ENCODE measurements around the gene EML6. TPM values are rescaled to one million over a fixed set of nuclear protein-coding genes. Genes with fewer than 3 reads are reported as not detected.

EML6 gene
- total and polyA plus RNA-seq, 5 donors = 0.26 to 1.5 (median 0.72) TPM

- H3K27ac ChIP-seq (ENCODE audit: low read length) = no peak overlapping the region
These were observed 291.8 kb downstream of the EML6 start for GRCh38 chr2:55014962-55015939.

GRCh38 chr2:55017428-55017827 is 294.0 kb downstream of the EML6 start:
- no peak overlapping the region for H3K4me3 ChIP-seq (ENCODE audit: low read length)
- no peak overlapping the region for H3K27ac ChIP-seq (ENCODE audit: low read length)
- no peaks in the 10 kb centered on the region for H3K9me3 ChIP-seq (ENCODE audit: control insufficient read depth, low read length)
- H3K27me3 ChIP-seq (ENCODE audit: control insufficient read depth, insufficient read depth) = no peaks in the 10 kb centered on the region
- ATAC-seq = no peak
- DNase-seq = no peak
- H3K4me1 ChIP-seq (ENCODE audit: control insufficient read depth, insufficient read depth, low read length) = no peaks in the 10 kb centered on the region
- intact Hi-C loops (cut with DNase I) = loop anchor here in 2 of 4 donors (5.0 to 10.0 kb wide), 2 partner anchors 147 to 150 kb away; no protein-coding TSS in a partner anchor
- WGBS = 98% methylated on average over 3 of the region's 3 CpGs

More at GRCh38 chr2:55014962-55015939, 291.8 kb downstream of the EML6 start:
- DNase-seq = peak in 1 of 3 donors; percentile 28
- intact Hi-C loops (cut with DNase I) = loop anchor here in 3 of 4 donors (5.0 to 10.0 kb wide), 3 partner anchors 32 to 152 kb away; no protein-coding TSS in a partner anchor
- Histone ChIP-seq H3K4me3 (ENCODE audit: low read length) (no peak overlapping the region), H3K9me3 (ENCODE audit: control insufficient read depth, low read length) (no peaks in the 10 kb centered on the region), H3K27me3 (ENCODE audit: control insufficient read depth, insufficient read depth) (no peaks in the 10 kb centered on the region), H3K4me1 (ENCODE audit: control insufficient read depth, insufficient read depth, low read length) (peaks cover 3% of the 10 kb centered on the region)
- 61% methylated on average over 6 of the region's 6 CpGs for WGBS
- peak; percentile 75 to 78 for ATAC-seq

DNA sequence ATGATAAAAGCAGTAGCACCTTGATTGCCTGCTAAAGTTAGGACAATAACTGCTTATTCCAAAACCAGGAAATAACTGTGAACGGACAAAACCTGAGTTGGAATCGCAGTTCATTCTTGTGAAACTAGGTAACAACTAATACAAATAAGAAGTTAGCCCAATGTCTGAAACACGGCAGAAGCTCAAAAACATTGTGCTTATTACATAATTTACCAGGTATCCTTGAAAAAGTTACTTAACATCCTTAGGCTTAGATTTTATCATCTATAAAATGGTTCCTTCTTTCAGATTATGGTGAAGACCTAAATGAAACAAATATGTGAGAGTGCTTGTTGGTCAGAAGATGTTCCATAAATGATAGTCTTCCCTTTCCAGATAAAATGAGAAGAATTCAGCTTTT is 294.4 kb downstream of the EML6 start:
- H3K4me3 ChIP-seq (ENCODE audit: low read length) = no peak overlapping the region
- DNase-seq (no peak), ATAC-seq (no peak)
- intact Hi-C loops (cut with DNase I) = loop anchor here in 2 of 4 donors (5.0 to 10.0 kb wide), 2 partner anchors 147 to 149 kb away; no protein-coding TSS in a partner anchor
- no peak overlapping the region for H3K27ac ChIP-seq (ENCODE audit: low read length)
- no peaks in the 10 kb centered on the region for H3K27me3 ChIP-seq (ENCODE audit: control insufficient read depth, insufficient read depth)
- no peaks in the 10 kb centered on the region for H3K9me3 ChIP-seq (ENCODE audit: control insufficient read depth, low read length)
- WGBS = 85% methylated on average over 3 of the region's 3 CpGs
- H3K4me1 ChIP-seq (ENCODE audit: control insufficient read depth, insufficient read depth, low read length) = no peaks in the 10 kb centered on the region

DNA sequence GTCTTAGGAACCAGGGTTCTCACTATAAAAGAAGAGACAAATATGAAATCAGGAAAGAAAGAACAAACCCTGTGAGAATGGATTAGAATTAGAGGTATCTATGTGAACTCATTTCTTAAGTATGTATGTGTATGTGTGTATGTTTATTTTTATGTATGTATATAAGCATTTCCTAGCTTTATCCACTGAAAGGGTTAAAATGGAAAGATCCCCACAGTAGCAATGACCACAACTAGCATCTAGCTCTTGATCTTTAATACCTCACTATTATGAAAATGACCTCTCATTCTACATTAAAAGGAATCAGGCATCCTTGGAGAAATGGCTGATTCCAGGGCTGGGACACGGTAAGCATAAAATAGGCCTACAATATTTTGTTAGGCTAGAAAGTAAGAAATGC is 295.2 kb downstream of the EML6 start:
- no peak for ATAC-seq
- Histone ChIP-seq H3K27me3 (ENCODE audit: control insufficient read depth, insufficient read depth) (no peaks in the 10 kb centered on the region), H3K4me1 (ENCODE audit: control insufficient read depth, insufficient read depth, low read length) (no peaks in the 10 kb centered on the region), H3K27ac (ENCODE audit: low read length) (no peak overlapping the region), H3K4me3 (ENCODE audit: low read length) (no peak overlapping the region), H3K9me3 (ENCODE audit: control insufficient read depth, low read length) (no peaks in the 10 kb centered on the region)
- no peak for DNase-seq
- WGBS = 91% methylated on average over 1 of the region's 1 CpG
- intact Hi-C loops (cut with DNase I) = loop anchor here in 2 of 4 donors (5.0 to 10.0 kb wide), 2 partner anchors 146 to 149 kb away; no protein-coding TSS in a partner anchor

DNA sequence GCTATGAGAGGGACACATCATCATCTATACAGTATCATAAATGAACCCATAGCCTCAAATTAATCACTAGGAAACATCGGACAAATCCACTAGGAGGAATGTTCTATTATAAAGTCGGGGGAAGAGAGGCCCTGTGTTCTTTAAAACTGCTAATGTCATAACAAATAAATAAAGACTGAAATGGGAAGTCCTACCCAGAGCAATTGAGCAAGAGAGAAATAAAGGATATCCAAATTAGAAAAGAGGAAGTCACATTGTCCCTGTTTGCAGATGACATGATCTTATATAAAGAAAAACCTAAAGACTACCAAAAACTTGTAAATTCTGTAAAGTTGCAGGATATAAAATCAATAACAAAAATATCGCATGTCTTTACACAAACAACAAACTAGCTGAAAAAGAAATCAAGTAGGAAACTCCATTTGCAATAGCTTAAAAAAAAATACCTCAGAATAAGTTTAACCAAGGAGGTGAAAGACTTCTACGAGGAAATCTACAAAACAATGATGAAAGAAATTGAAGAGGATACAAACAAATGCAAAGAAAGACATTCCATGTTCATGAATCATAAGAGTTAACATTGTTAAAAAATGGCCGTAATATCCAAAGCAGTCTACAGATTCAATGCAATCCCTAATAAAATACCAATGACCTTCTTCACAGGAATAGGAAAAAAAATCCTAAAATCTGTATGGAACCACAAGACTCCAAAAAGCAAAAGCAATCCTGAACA is 296.2 kb downstream of the EML6 start:
- intact Hi-C loops (cut with DNase I) = loop anchor here in 2 of 4 donors (5.0 to 10.0 kb wide), 2 partner anchors 145 to 148 kb away; no protein-coding TSS in a partner anchor
- no peaks in the 10 kb centered on the region for H3K9me3 ChIP-seq (ENCODE audit: control insufficient read depth, low read length)
- no peaks in the 10 kb centered on the region for H3K4me1 ChIP-seq (ENCODE audit: control insufficient read depth, insufficient read depth, low read length)
- 72% methylated on average over 5 of the region's 5 CpGs for WGBS
- ATAC-seq (no peak), DNase-seq (no peak)
- no peaks in the 10 kb centered on the region for H3K27me3 ChIP-seq (ENCODE audit: control insufficient read depth, insufficient read depth)
- H3K27ac ChIP-seq (ENCODE audit: low read length) = no peak overlapping the region
- no peak overlapping the region for H3K4me3 ChIP-seq (ENCODE audit: low read length)

Data from right cardiac atrium (tissue), 5 donors.